CD8-positive, alpha-beta memory T cell (primary cell): Measurements from ENCODE around the gene PARD6G. TPM values are rescaled to one million over a fixed set of nuclear protein-coding genes. Genes with fewer than 3 reads are reported as not detected.

Experiments used
- CTCF ChIA-PET: fragments of 350-600 bp; sonication (Branson Sonifier 250); formaldehyde crosslinking; loops from one replicate; lab custom pipeline; 2021; ENCODE audit warnings: antibody characterized with exemption; lab: Charles Lee
- POLR2A ChIA-PET: fragments of 350-600 bp; sonication (Branson Sonifier 250); formaldehyde crosslinking; loops from one replicate; lab custom pipeline; 2021; ENCODE audit warnings: antibody characterized with exemption; lab: Charles Lee
- DNase-seq, 5 donors: peaks; one replicate each; pipeline versions ENCODE4 v3.0.0 to v3.0.0-alpha.2; 2020 to 2022; ENCODE audit warnings: mixed read lengths in 1 of 5
- H3K27ac ChIP-seq: one replicate; pipeline ENCODE4 v1.7.0; 2013; ENCODE audit warnings: low read depth, mild to moderate bottlenecking, low read length, moderate library complexity
- H3K27me3 ChIP-seq: 2 replicates; pipeline ENCODE4 v1.7.0; 2013; ENCODE audit warnings: low read length, mild to moderate bottlenecking; ENCODE audit not compliant: insufficient read depth, poor library complexity, severe bottlenecking
- H3K36me3 ChIP-seq: 2 replicates; pipeline ENCODE4 v1.7.0; 2013; ENCODE audit warnings: mild to moderate bottlenecking, low read length, moderate library complexity; ENCODE audit not compliant: insufficient read depth
- H3K4me1 ChIP-seq: 2 replicates; pipeline ENCODE4 v1.7.0; 2013; ENCODE audit warnings: mild to moderate bottlenecking, low read length, moderate library complexity; ENCODE audit not compliant: insufficient read depth
- H3K4me3 ChIP-seq: 2 replicates; pipeline ENCODE4 v1.7.0; 2013; ENCODE audit warnings: mild to moderate bottlenecking, low read length
- H3K9me3 ChIP-seq: 2 replicates; pipeline ENCODE4 v1.7.0; 2013; ENCODE audit warnings: mild to moderate bottlenecking, low read length
- H3K27ac Mint-ChIP-seq, 8 donors: one replicate each; pipeline ENCODE4 v1.8.0; 2020 to 2021; ENCODE audit warnings: mixed read lengths in 8 of 8, mild to moderate bottlenecking in 6 of 8, inconsistent platforms in 3 of 8, moderate library complexity in 3 of 8
- H3K27me3 Mint-ChIP-seq, 2 donors: one replicate each; pipeline ENCODE4 v1.8.0; 2020 to 2021; ENCODE audit warnings: mixed read lengths in 2 of 2, mild to moderate bottlenecking in 1 of 2, moderate library complexity in 1 of 2
- H3K36me3 Mint-ChIP-seq, 3 donors: one replicate each; pipeline ENCODE4 v1.8.0; 2020 to 2021; ENCODE audit warnings: mixed read lengths in 3 of 3, inconsistent platforms in 1 of 3, mild to moderate bottlenecking in 1 of 3
- H3K4me1 Mint-ChIP-seq, 3 donors: one replicate each; pipeline ENCODE4 v1.8.0; 2020 to 2021; ENCODE audit warnings: mixed read lengths in 3 of 3, inconsistent platforms in 1 of 3, mild to moderate bottlenecking in 1 of 3
- H3K4me3 Mint-ChIP-seq, 7 donors: one replicate each; pipeline ENCODE4 v1.8.0; 2020 to 2021; ENCODE audit warnings: mixed read lengths in 7 of 7, mild to moderate bottlenecking in 6 of 7, moderate library complexity in 4 of 7, inconsistent platforms in 2 of 7
- H3K9me3 Mint-ChIP-seq, 5 donors: one replicate each; pipeline ENCODE4 v1.8.0; 2020 to 2022; ENCODE audit warnings: mixed read lengths in 5 of 5, mild to moderate bottlenecking in 3 of 5, moderate library complexity in 2 of 5, inconsistent platforms in 1 of 5
- polyA plus RNA-seq: library from polyadenylated mRNA; unstranded; fragments of 300-500 nt; fragmentation: Illumina TruSeq; gene quantifications from one replicate; pipeline ENCODE4 v1.2.3, GENCODE V29; 2021
- total RNA-seq, 2 experiments: library from RNA; stranded (reverse); gene quantifications; one replicate each; pipeline ENCODE4 v1.2.3, GENCODE V29; 2021

PARD6G gene
- total and polyA plus RNA-seq, 3 experiments from 2014 or later = 0.32 to 0.48 (median 0.33) TPM

DNA sequence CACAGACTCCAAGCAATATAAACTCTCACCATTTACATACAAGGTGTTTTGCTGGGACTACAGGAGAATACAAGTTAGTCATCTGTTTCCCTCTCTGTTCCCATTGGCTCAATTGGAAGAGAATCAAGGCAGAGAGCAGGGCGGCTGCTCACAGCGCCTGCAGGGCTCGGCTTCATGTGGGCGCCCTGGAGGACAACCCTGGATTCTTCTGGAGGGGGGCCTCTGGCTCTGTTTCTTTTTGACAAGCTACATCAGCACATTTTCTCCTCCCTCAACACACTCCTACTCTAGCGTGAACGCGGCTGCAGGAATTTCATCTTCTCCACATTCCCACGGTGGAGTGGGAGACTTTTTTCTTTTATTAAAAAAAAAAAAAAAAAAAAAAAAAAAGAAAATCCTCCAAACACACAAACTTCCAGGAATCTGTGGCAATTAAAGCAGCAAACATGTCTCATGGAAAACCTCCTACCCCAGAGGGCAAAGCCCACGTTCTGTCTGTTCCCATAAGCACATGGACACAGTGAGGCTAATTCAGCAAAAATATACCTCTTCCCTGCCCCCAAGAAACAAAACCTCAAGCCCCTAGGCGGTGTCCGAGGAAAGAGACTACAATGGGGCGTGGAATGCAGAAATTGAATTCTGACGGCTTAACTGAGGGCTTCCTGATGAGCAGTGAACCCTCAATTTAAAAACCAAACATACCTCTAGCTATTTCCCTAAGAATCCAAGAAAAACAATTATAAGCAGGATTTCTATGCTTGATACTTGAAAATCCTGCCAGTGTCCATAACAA is 50.6 kb downstream of the PARD6G start:
- no peak for DNase-seq
- no peak overlapping the region for H3K27ac ChIP-seq
- H3K4me1 ChIP-seq = no peaks in the 10 kb centered on the region
- Mint-ChIP-seq H3K27me3 (peaks cover 23 to 34% of the 10 kb centered on the region in 2 donors), H3K27ac (peak overlapping the region in 1 of 8 donors; percentile 83), H3K9me3 (no peaks in the 10 kb centered on the region), H3K4me3 (no peak overlapping the region), H3K36me3 (no peaks in the 10 kb centered on the region), H3K4me1 (peaks cover 3 to 7% (median 6%) of the 10 kb centered on the region in 3 donors)
- H3K36me3 ChIP-seq = no peaks in the 10 kb centered on the region
- ChIA-PET CTCF (no interaction called here), POLR2A (no interaction called here)
- H3K27me3 ChIP-seq = no peaks in the 10 kb centered on the region
- H3K4me3 ChIP-seq = no peak overlapping the region
- no peaks in the 10 kb centered on the region for H3K9me3 ChIP-seq

DNA sequence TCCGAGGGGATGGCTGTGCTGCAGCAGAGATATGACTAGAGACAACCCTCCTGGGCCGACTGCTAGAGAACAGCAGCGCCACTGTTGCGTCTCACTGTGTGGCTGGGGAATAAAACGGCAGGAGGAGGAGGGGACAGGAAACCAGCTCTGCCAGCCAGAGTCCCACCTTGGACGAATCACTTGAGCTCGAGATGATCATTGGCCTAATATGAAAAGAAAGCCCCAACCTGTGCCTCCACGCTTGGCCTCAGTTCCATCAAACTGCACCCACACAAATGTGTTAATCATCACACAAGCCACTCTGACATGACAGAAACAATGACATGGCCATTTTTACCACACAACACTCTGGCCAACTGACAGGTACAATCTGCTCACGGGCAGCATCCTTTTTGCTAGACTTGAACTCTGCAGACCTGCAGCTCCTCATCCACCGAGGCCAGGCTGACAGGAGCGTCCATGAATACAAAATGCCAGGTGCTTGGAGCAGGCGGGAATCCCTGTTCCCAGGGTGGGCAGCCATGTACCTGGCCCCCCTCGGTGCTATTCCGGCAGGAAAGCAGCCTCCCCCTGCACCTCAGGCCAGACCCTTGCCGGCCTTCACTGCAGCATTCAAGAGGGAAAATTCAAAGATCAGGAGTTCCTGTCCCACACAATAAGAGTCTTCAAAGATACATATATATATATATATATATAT is 52.3 kb downstream of the PARD6G start:
- H3K27me3 Mint-ChIP-seq = peaks cover 23 to 28% of the 10 kb centered on the region in 2 donors
- Histone ChIP-seq H3K9me3 (no peaks in the 10 kb centered on the region), H3K27ac (no peak overlapping the region), H3K27me3 (no peaks in the 10 kb centered on the region), H3K36me3 (no peaks in the 10 kb centered on the region), H3K4me3 (no peak overlapping the region), H3K4me1 (no peaks in the 10 kb centered on the region)
- POLR2A ChIA-PET = no interaction called here
- no peaks in the 10 kb centered on the region for H3K4me1 Mint-ChIP-seq
- no peaks in the 10 kb centered on the region for H3K9me3 Mint-ChIP-seq
- CTCF ChIA-PET = no interaction called here
- no peaks in the 10 kb centered on the region for H3K36me3 Mint-ChIP-seq
- no peak overlapping the region for H3K4me3 Mint-ChIP-seq
- no peak overlapping the region for H3K27ac Mint-ChIP-seq
- DNase-seq = no peak

DNA sequence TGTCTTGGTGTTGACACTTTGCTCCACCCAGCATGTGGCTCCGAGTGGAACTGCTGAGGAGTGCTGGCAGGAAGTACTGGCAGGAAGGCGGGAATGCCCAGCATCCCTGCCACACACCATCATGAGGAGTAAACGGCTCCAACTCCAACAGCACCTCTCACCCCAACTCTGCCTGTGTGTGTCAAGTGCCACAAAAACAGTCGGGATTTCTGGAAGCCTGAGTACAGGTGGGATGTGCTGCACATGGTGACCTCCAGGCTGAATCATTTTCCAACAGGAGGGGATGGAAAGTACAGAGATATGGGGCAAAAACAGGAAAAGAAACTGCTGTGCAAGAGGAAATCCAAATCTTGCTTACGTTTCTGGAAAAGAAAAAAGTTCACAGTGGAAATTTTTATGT is 53.6 kb downstream of the PARD6G start:
- no peaks in the 10 kb centered on the region for H3K27me3 ChIP-seq
- Mint-ChIP-seq H3K27me3 (peaks cover 14 to 24% of the 10 kb centered on the region in 2 donors), H3K4me1 (no peaks in the 10 kb centered on the region), H3K9me3 (no peaks in the 10 kb centered on the region), H3K36me3 (no peaks in the 10 kb centered on the region), H3K4me3 (no peak overlapping the region), H3K27ac (no peak overlapping the region)
- no peaks in the 10 kb centered on the region for H3K4me1 ChIP-seq
- no peak overlapping the region for H3K27ac ChIP-seq
- H3K9me3 ChIP-seq = no peaks in the 10 kb centered on the region
- CTCF ChIA-PET = no interaction called here
- H3K36me3 ChIP-seq = no peaks in the 10 kb centered on the region
- no peak for DNase-seq
- no peak overlapping the region for H3K4me3 ChIP-seq
- POLR2A ChIA-PET = no interaction called here

DNA sequence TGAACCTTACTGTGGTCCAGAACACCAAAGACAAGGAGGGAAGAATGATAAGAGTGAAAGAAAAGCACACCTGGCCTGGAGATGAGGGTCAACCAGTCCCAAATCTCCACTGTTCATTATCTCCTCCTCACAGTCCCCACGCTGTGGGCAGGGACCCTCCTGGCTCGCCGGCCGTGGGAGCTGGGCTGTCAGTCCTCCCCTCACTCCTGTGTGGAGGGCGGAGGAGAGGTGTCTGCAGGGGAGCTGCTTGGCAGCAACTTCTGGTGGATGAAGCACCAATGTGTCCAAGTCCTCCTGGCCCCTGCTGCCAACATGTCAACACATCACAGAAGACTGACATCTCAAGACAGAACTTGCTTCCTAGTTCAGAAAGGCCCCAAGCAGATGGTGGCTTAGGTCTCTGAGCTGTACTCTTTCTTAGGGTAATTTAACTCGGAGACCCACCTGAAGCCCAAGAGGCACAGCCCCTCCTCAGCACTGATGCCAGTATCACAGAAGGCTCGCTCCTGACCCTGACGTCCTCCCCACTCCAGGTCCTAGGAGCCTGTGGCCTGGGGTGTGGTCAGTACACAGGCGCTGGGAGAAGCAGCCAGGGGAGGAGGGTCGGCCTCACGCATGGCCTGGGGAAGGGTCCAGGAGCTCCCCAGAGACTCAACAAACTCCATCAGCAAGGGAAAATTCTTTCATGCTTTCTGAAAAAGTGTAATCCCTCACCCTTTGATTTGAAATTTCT is 54.5 kb downstream of the PARD6G start:
- no peak overlapping the region for H3K4me3 Mint-ChIP-seq
- CTCF ChIA-PET = no interaction called here

DNA sequence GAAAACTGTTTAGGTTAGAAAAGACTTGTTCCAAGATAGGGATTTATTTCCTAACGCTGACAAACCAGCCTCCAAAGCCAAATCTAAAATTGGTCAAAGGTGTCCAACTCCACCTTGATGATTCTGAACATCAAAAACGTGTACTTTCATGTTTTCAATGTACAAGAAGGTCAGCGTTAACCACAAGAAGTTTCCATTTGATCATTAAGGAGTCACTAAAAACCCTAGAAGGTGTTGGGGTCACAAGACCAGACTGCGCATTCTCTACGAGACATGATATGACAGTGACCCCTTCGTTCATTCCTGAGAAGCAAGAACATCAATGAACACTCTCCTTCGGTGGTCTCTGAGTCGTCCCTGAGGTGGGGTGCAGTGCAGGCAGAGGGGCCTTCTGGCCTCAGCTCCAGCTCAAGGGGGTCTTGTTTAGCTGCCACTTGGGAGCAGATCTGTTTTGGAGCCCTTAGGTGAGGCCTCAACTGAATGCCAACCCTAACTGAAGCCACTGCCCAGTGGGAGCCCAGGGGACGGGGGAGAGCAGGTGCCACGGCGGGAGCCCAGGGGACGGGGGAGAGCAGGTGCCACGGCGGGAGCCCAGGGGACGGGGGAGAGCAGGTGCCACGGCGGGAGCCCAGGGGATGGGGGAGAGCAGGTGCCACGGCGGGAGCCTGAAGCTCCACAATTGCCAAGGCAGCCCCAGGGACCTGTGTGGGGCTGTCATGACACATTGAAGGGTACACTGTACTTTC is 55.2 kb downstream of the PARD6G start:
- Mint-ChIP-seq H3K9me3 (no peaks in the 10 kb centered on the region), H3K27me3 (peaks cover 10 to 24% of the 10 kb centered on the region in 2 donors), H3K4me1 (no peaks in the 10 kb centered on the region), H3K4me3 (no peak overlapping the region), H3K27ac (no peak overlapping the region), H3K36me3 (no peaks in the 10 kb centered on the region)
- Histone ChIP-seq H3K36me3 (no peaks in the 10 kb centered on the region), H3K4me3 (no peak overlapping the region), H3K27me3 (no peaks in the 10 kb centered on the region), H3K4me1 (no peaks in the 10 kb centered on the region), H3K9me3 (no peaks in the 10 kb centered on the region), H3K27ac (no peak overlapping the region)
- no peak for DNase-seq
- ChIA-PET CTCF (no interaction called here), POLR2A (no interaction called here)

More for the DNA sequence above, 54.5 kb downstream of the PARD6G start:
- no peaks in the 10 kb centered on the region for H3K9me3 ChIP-seq
- Mint-ChIP-seq H3K4me1 (no peaks in the 10 kb centered on the region), H3K36me3 (no peaks in the 10 kb centered on the region), H3K27me3 (peaks cover 14 to 25% of the 10 kb centered on the region in 2 donors), H3K27ac (no peak overlapping the region), H3K9me3 (no peaks in the 10 kb centered on the region)
- POLR2A ChIA-PET = no interaction called here
- no peak overlapping the region for H3K27ac ChIP-seq
- no peak overlapping the region for H3K4me3 ChIP-seq
- H3K4me1 ChIP-seq = no peaks in the 10 kb centered on the region
- no peak for DNase-seq
- H3K36me3 ChIP-seq = no peaks in the 10 kb centered on the region
- H3K27me3 ChIP-seq = no peaks in the 10 kb centered on the region

DNA sequence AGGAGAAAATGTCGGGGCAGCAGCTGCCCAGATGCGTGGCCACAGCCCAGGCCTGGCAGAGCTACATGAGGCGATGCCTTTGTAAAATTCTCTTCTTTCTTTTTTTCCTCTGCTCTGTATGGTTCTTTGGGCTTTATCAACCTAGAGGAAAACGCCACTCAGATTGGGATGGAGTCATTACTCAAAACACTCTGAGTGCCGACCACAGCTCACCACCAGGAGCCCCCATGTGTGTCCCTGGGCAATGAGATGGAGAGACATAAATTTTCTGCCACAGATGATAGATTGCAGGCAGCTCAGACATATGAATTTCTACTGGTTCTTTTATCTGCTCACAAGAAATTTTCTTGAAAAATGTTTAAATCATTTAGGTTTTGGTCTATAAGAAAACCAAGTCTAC is 56.0 kb downstream of the PARD6G start:
- no peak overlapping the region for H3K4me3 Mint-ChIP-seq
- no peak for DNase-seq
- H3K27me3 Mint-ChIP-seq = peaks cover 7 to 18% of the 10 kb centered on the region in 2 donors

DNA sequence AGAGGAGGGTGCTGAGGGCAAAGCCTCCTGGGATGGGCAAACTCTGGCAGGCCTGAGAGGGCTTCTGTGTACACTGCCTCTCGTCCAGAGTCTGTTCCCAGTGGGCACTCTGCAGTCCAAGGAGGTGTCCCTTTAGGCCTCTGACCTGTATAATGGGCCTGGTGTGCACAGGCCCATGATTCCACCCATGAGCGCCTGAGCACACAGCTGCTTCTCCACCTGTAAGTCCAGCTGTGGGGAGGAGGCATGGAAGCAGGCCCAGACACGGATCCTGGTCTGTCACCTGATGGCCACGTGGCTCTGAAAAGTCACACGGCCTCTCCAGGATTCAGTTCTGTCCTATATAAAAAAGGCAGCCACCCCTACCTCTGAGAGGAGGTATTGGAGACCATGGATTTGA is 57.0 kb downstream of the PARD6G start:
- H3K4me3 Mint-ChIP-seq = no peak overlapping the region
- DNase-seq = no peak
- H3K36me3 Mint-ChIP-seq = no peaks in the 10 kb centered on the region
- Histone ChIP-seq H3K4me3 (no peak overlapping the region), H3K27me3 (no peaks in the 10 kb centered on the region), H3K4me1 (no peaks in the 10 kb centered on the region), H3K27ac (no peak overlapping the region), H3K9me3 (no peaks in the 10 kb centered on the region), H3K36me3 (no peaks in the 10 kb centered on the region)
- no peaks in the 10 kb centered on the region for H3K4me1 Mint-ChIP-seq
- H3K27me3 Mint-ChIP-seq = peaks cover 7 to 18% of the 10 kb centered on the region in 2 donors
- ChIA-PET POLR2A (no interaction called here), CTCF (no interaction called here)
- no peaks in the 10 kb centered on the region for H3K9me3 Mint-ChIP-seq
- no peak overlapping the region for H3K27ac Mint-ChIP-seq

More for the DNA sequence above, 56.0 kb downstream of the PARD6G start:
- Mint-ChIP-seq H3K9me3 (no peaks in the 10 kb centered on the region), H3K36me3 (no peaks in the 10 kb centered on the region), H3K4me1 (no peaks in the 10 kb centered on the region), H3K27ac (no peak overlapping the region)
- ChIA-PET POLR2A (no interaction called here), CTCF (no interaction called here)
- Histone ChIP-seq H3K27ac (no peak overlapping the region), H3K27me3 (no peaks in the 10 kb centered on the region), H3K4me3 (no peak overlapping the region), H3K36me3 (no peaks in the 10 kb centered on the region), H3K9me3 (no peaks in the 10 kb centered on the region), H3K4me1 (no peaks in the 10 kb centered on the region)
